Umbilical cord (tissue), 2 donors: Measurements from ENCODE around the gene EML4. TPM values are rescaled to one million over a fixed set of nuclear protein-coding genes. Genes with fewer than 3 reads are reported as not detected.

Experiments used
- DNase-seq: peaks from one replicate; pipeline ENCODE4 v3.0.0-alpha.2; 2015; ENCODE audit warnings: low spot score
- total RNA-seq: library from RNA; depleted of rRNA; stranded (reverse); fragments of >200 nt; gene quantifications from one replicate; pipeline ENCODE4 v1.2.3, GENCODE V29; 2014; ENCODE audit warnings: low replicate concordance; ENCODE audit not compliant: insufficient read depth

EML4 gene
- total RNA-seq, 1 donor from 2014 or later = 84.0 TPM

GRCh38 chr2:42138163-42139015 is 30.8 kb upstream of the EML4 start:
- DNase-seq = peak; percentile 93

- DNase-seq = peak; percentile 70
Observed at GRCh38 chr2:42139101-42139500, 30.1 kb upstream of the EML4 start.

DNA sequence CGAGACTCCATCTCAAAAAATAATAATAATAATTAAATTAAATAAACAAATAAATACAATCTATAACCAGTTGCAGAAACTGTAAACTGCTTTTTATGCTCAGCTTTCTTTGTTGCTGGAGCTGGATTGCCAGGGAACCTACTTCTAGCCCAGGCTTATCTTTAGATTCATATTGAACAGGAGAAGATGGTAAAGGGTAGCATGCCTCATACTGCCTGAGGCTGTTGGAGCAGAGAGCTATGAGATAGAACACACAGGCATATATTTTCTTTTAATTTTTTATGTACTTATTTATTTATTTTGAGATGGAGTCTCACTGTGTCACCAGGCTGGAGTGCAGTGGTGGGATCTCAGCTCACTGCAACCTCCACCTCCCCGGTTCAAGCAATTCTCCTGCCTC is 28.7 kb upstream of the EML4 start:
- no peak for DNase-seq

- DNase-seq = peak; percentile 95
Observed at GRCh38 chr2:42141687-42142546, 27.2 kb upstream of the EML4 start.

DNA sequence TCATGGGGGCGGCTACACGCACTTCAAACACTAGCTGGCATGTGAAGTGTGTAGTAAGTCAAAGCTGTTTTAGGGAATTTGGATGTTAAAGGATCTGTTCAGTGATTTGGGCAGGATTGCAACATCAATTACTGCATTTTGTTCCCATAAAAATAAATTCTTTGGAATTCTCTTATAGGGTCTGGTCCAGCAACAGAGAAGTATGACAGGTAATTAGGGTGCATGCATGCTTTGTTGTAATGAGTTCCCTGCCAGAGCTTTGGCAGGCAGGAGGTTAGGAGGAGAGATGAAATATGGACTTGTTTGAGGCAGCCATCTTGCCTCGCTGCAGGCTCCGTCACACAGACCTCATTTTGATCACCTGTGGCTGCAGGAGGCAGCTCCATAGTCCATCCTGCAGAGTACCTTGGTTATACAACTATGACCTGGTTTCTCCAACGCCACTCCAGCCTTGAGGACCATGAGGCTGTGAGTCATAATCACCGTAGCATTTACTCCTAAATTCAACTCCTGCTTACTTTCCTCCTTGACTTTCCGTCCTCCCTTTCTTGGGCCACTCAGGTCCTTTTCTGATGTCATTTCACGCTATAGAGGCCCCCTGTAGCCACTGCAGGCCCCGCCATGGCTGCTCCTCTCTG is 26.5 kb upstream of the EML4 start:
- DNase-seq = no peak

- DNase-seq = peak; percentile 80
Observed at GRCh38 chr2:42147641-42148274, 21.4 kb upstream of the EML4 start.

GRCh38 chr2:42150159-42150558 is 19.0 kb upstream of the EML4 start:
- no peak for DNase-seq

DNA sequence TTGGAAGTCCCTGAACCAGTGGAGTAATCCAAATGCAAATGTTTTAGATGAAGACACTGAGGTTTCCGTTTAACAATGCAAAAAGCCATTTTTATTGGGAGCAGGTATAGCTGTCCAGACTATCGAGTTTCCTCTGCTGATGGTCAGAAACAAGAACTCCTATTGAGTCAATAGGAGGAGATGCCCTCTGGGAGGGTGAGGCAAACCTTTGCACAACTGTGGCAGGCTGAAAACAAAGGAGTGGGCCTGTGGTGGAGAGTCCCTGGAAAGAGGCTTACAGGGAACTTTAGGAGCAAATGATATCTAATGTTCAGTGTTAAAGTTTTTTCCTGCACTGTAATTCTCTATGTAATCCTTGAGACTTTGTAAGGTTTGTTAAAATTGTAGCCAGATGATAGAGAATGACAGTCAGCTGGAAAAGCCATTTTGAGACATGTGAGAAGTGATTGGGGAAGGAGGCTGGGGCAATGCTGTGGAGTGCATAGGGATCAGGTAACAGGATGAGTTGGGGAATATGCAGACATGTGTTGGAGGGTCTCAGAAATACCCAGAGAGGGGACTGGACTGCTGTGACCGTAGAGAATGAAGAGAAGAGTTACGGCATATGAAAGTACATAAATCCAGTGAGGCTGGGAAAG is 15.1 kb upstream of the EML4 start:
- no peak for DNase-seq

GRCh38 chr2:42156721-42157120 is 12.4 kb upstream of the EML4 start:
- no peak for DNase-seq

DNA sequence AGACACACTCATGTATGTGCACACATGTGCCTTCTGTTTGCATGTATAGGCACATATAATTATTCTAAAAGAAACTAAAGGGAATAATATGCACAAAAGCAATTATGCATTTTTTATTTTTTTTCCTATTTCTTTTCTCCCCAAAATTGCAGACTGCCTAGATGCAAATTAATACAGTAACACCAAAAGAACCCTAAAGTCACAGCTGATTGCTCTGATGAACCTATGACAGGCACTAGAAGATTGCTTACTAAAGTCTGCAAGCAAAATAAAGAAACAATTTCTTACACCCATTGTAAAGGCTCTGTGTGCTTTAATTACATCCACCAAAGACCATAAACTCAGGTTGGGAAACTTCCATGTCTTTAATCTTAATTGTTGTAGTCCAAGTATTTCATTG is 7.7 kb upstream of the EML4 start:
- DNase-seq = no peak

- DNase-seq = peak; percentile 63
Observed at GRCh38 chr2:42163444-42164045, 5.6 kb upstream of the EML4 start.

DNA sequence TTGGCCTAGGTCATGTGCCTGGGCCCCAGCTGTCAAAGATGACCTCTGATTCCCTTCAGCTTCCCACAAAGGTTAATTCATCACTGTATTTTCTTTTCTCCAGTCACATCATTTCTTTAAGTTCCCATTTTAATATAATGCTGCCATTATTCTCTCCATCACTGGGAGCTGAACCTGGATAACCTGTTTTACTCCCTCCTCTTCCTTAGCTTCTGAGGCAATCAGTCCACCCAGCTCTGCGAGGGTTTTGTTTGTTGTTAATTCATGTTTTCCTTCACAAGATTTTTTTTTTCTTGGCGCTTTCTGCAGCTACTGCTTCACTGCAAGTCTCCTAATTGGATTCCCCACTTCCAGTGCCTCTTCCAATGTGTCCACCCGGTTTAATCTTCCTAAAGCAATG is 5.1 kb upstream of the EML4 start:
- no peak for DNase-seq

- DNase-seq = no peak
Observed at GRCh38 chr2:42164971-42165370, 4.2 kb upstream of the EML4 start.

DNA sequence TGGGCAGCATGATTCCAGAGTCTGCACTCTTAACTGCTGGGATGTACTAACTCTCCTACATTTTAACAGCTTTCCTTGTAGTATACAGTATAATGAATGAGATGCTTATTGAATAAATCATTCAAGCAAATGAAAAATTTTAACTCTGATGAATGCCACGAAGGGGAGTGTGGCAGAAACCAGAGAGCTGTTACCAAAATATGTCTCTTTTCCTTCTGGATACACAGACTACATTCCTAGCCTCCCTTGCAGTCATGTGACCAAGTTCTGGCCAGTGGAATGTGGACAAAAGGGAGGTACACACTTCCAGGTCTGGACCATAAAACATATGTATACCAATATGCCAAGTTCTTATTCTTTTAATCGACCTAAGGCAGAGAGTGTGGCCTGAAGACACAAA is 1.7 kb upstream of the EML4 start:
- DNase-seq = no peak

- no peak for DNase-seq
Observed at GRCh38 chr2:42168459-42169099, 574 bp upstream of the EML4 start.

- peak; percentile 32 for DNase-seq
Observed at GRCh38 chr2:42169874-42170521, 845 bp downstream of the EML4 start.

- DNase-seq = no peak
Observed at GRCh38 chr2:42170619-42171395, 1.7 kb downstream of the EML4 start.

DNA sequence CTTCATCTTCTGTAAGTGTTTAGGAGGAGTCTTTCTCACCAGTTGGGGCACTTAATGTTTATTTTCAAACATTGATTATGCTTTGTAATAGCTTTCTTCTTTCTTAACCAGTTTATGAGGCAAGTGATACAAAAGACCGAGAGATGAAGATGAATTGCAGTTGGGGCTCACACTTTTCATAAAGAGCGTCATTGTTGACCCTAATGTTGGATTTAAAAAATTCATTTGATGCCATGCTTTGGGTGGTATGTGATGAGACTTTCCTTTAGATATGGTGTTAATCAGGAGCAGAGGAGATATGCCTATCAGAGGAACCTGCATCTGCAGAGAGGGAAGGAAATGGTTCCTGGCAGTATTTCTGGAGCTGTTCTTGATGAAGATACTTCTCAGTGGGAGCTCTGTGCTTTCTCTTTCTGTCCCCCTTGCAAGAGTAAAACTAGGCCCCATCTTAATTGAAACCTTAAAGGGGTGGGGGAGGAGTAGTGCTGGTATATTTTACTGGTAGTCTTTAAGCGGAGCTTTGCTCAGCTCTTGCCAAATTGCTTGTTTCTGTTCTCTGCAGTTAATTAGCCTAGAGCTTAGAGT is 2.3 kb downstream of the EML4 start:
- peak; percentile 39 for DNase-seq

GRCh38 chr2:42172020-42172419 is 2.9 kb downstream of the EML4 start:
- DNase-seq = no peak
